Fibroblast of pulmonary artery (primary cell): ENCODE data around the gene FNDC1.

Experiments used
- DNase-seq: peaks from one replicate; pipeline ENCODE4 v3.0.0-alpha.2; 2010; ENCODE audit warnings: low read depth
- H3K4me3 ChIP-seq: replicated peaks from 2 replicates; pipeline ENCODE4 v1.5.1; 2011; ENCODE audit warnings: low read depth, mild to moderate bottlenecking, control low read depth, low read length, moderate library complexity
- CTCF ChIP-seq: IDR thresholded peaks from 2 replicates; pipeline ENCODE4 v1.5.1; 2011; ENCODE audit warnings: mild to moderate bottlenecking, control low read depth, low read length, inconsistent platforms; ENCODE audit errors: missing control alignments

Gene FNDC1

GRCh38 chr6:159142531-159142930 is 26.7 kb upstream of the FNDC1 start:
- no peak for TF ChIP-seq CTCF
- DNase-seq, result no peak
- no peak overlapping the region for H3K4me3 ChIP-seq

- no peak for DNase-seq
- H3K4me3 ChIP-seq, result no peak overlapping the region
- no peak for TF ChIP-seq CTCF
These were observed 20.6 kb upstream of the FNDC1 start for GRCh38 chr6:159148641-159149040.

DNA sequence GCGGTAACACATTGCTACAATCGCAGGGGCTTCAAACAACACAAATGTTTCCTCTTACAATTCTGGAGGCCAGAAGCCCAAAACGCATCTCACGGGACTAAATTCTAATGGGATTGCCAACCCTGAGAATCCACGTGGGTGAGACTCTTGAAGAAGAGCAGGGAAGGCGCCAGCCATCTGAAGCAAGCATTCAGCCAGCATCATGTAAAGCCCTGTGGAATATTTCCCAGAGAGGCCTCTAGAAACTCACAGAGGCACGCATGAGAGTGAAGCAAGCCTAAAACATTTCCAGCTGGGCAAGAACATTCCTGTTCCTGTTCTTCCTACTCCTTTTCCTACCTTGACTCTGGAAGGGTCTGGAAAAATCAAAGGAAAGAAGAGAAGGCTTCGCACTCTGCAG is 19.6 kb upstream of the FNDC1 start:
- TF ChIP-seq CTCF, result no peak
- H3K4me3 ChIP-seq, result no peak overlapping the region
- no peak for DNase-seq

DNA sequence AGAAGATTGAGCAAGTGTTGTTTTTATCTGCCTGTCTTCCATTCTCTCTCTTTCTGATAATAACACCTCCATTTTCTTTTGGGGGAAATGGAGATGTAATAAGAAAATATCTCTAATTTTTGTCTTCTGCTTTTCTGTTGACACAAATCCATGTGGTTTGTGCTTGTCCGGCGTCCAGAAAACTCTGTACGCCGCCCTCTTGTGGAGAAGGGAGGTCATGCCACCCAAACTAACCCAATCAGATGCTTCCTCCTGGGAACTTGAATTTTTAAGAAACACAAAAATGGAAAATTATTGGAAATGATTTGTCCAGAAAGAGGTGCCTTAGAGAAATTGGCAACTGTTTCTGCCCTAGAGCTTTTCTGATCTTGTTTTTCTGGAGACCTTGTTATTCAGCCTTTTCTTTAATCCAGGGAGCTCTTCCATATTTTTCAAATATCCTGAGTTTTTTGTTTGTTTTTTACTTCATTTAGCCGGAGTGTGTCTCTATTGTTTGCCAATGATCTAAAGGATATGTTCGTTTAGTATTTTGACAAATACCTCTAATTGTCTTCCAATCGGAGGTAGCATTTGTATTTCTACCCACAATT is 17.8 kb upstream of the FNDC1 start:
- TF ChIP-seq CTCF, result peak; percentile 90

DNA sequence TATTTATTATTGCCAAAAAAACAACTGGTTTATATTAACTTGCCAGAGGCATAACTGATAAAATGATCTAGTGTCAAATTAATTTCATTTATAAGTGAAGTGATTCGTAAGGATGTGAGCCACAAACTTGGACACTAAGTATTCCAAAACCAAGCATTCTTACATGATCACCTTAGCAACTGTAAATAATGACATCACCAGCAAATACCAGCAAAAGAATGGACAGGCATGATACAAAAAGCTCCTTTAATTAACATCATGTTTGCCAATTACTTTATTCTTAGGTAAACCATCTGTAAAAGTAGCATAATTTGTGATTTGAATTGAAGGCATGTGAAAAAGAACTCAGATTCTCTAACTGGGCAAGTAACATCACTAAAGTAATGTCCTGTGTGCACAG is 17.2 kb upstream of the FNDC1 start:
- no peak for TF ChIP-seq CTCF
- H3K4me3 ChIP-seq, result no peak overlapping the region
- peak; percentile 16 for DNase-seq

More for the DNA sequence above, 17.8 kb upstream of the FNDC1 start:
- peak; percentile 71 for DNase-seq
- no peak overlapping the region for H3K4me3 ChIP-seq

- DNase-seq, result no peak
- no peak for TF ChIP-seq CTCF
- no peak overlapping the region for H3K4me3 ChIP-seq
These were observed 16.4 kb upstream of the FNDC1 start for GRCh38 chr6:159152782-159153181.

DNA sequence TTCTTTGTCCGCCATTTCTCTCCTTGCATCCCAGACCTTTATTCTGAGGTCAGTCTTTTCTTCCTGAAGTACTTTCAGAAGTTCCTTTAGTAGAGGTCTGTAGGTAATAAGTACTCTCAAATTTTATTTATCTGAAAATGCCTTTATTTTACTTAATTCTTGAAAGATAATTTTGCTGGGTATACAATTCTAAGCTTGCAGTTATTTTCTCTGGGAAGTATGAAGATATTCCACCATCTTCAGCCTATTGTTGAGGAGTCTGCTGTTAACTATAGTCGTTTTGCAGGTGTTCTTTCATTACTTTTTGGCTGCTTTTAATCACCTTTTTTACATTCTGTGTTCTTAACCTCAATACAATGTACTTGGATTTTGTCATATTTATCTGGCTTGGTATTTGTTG is 13.5 kb upstream of the FNDC1 start:
- no peak for DNase-seq
- no peak for TF ChIP-seq CTCF
- no peak overlapping the region for H3K4me3 ChIP-seq
